Endothelial cell of hepatic sinusoid (primary cell): ENCODE data around the gene GKN1.

Experiments
- in situ Hi-C: cut with HindIII; loops from 2 replicates; pipeline ENCODE4 v1.10.0; 2017; ENCODE audit warnings: low sequenced_read_pairs

The GKN1 gene, protein sequence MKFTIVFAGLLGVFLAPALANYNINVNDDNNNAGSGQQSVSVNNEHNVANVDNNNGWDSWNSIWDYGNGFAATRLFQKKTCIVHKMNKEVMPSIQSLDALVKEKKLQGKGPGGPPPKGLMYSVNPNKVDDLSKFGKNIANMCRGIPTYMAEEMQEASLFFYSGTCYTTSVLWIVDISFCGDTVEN

GRCh38 chr2:68974251-68974650 lies at the start of gene GKN1:
GKN1 (plus strand) TSS chr2:68974636; CDS start chr2:68974678, 42 bp downstream.
- in situ Hi-C loops: no loop called here

- in situ Hi-C loops: no loop called here
Measured at GRCh38 chr2:68925295-68925896, 49.0 kb upstream of the GKN1 start.

DNA sequence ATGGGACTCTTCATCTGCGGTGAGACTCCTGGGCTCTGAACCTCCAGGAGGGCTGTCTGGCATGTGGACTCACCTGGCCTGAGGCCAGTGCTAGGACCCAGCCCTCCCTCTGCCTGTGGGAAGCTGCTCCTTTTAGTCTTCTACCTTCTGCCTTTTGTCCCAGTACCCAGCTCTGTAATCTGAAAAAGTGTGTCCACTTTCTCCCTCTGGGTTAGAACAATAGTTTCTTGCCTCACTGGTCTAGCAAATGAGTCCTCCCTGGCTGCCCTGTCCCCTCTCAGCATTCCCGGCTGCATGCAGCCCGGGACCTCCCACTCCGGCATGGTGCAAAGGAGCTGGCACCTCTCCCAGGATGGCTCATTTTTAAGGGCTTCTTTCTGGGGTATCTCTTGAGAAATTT lies 47.6 kb upstream of the GKN1 start:
- in situ Hi-C loops: no loop called here

DNA sequence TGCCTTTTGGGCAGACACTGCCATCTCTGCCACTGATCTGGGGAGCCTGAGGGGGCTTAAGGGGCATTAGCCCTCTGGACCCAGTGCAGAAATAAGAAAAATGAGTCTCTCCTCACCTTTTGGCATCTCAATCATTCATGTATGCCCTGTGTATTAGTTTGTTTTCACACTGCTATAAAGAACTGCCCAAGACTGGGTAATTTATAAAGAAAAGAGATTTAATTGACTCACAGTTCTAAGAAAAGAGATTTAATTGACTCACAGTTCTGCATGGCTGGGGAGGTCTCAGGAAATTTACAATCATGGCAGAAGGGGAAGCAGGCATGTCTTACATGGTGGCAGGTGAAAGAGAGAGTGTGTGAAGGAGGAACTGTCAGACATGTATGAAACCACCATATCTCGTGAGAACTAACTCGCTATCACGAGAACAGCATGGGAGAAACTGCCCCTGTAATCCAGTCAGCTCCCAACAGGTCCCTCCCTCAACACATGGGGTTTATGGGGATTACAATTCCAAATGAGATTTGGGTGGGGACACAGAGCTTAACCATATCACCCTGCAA lies 43.2 kb upstream of the GKN1 start:
- in situ Hi-C loops: no loop called here

DNA sequence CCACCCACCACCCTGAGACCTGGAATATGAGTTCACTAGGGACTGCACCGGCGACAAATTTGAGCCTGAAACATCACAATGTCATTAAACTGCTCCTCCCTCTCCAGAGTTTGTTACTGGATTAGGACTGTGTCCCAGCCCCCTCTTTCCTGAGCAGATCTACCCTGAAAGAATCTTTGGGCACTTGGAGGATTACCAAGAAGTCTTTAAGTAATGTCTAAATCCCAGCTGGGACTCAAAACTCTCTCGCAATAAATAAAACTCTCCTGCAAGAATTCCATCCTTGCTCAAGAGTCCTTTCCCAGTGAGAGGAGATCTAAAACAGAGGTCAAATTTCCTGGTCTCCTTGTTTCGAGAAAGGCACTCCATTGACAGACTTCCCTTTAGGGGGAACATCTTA lies 42.6 kb upstream of the GKN1 start:
- in situ Hi-C loops: no loop called here

- in situ Hi-C loops: no loop called here
Measured at GRCh38 chr2:68932402-68932801, 42.0 kb upstream of the GKN1 start.

- in situ Hi-C loops: no loop called here
Measured at GRCh38 chr2:68934021-68934420, 40.4 kb upstream of the GKN1 start.

GRCh38 chr2:68935471-68935870 lies 39.0 kb upstream of the GKN1 start:
- in situ Hi-C loops: no loop called here

DNA sequence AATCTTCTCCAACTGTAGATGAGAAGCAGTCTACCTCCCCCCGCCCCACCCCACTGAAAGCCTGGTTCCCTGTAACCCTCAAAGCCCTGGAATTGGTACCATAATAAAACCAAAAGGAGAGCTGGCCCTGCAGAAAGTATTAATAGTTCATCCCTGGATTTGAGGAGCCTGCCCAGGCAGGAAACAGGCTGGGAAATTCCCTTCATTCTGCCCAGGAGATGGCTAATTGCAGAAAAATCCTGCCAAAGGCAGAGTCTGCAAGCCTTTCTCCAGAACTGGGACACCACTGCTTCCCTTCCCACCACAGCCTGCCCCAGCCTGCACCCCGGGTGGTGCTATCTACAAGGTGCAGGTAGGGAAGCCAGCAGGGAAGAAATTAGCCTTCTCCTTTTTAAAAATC lies 38.0 kb upstream of the GKN1 start:
- in situ Hi-C loops: no loop called here

DNA sequence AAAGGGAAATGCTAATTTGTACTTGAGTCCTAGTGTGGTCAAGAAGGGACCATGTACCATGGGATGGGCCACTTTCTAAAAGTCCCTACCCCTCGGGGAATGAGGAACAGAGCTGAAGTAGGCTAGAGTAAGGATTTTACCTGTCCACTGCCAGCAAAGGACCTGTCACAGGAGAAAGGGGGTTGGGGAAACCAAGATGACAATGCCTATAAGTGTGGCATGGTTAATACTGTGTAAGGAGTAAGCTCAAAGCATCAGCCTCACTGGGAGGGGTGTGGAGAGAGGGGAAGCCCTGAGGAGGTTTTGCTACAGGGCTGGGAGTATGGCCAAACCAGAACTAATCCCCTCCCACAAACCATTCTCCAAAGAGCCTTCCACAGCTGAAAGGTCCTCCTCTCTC lies 37.5 kb upstream of the GKN1 start:
- in situ Hi-C loops: no loop called here

DNA sequence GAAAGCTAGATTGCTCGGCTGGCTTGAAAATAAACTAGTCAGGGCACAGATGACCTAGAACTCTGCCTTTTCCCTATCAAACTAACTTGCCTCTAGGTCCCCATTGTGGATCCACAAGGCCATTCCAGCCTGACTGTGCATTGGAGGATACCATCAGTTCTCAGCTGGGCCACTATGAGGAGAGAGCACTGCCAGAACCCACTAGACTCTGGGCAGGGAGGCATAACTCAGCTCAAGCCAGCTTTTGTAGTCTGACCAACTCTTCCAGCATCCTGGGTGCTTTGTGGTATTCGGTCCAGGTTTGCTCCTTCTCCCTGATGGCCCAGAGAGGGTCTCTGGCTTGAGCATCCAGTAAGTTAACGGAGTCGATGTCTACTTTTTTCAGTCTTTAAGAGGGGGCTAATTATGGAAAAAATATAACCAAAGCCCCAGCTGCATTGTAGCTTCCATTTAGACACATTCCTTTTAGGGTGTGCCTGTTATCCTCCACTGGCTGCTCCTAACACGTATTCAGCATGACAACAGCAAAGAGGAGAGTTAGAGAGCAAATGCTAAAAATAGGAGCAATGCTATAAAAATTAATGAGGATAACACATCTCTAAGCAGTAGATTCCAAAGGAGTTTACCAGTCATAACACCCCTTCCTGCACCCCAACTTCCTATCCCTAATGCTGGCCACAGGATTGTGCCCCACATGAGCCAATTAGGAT lies 36.9 kb upstream of the GKN1 start:
- in situ Hi-C loops: no loop called here

DNA sequence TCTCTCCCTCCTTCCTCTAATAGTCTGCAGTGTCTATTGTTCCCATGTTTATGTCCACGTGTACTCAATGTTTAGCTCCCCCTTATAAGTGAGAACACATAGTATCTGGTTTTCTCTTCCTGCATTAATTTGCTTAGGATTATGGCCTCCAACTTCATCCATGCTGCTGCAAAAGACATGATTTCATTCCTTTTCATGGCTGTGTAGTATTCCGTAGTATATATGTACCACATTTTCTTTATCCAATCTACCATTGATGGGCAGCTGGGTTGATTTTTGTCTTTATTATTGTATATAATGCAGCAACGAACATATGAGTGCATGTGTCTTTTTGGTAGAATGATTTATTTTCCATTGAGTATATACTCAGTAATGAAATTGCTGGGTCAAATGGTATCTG lies 35.5 kb upstream of the GKN1 start:
- in situ Hi-C loops: no loop called here

GRCh38 chr2:68939962-68940361 lies 34.5 kb upstream of the GKN1 start:
- in situ Hi-C loops: loop anchor here (5.0 kb wide), 1 partner anchor 82 kb away; no protein-coding TSS in a partner anchor

- in situ Hi-C loops: loop anchor here (5.0 kb wide), 1 partner anchor 82 kb away; no protein-coding TSS in a partner anchor
Measured at GRCh38 chr2:68940369-68940768, 34.1 kb upstream of the GKN1 start.

DNA sequence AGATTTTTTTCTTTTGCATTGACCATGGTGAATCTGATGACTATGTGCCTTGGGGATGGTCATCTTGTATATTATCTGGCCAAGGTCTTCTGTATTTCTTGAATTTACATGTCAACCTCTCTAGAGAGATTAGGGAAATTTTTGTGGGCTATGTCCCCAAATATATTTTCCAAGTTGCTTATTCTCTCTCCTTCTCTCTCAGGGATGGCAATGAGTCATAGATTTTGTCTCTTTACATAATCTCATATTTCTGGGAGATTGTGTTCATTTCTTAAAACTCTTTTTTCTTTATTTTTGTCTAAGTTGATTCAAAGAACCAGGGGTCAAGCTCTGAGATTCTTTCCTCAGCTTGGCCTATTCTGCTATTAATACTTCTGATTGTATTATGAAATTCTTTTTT lies 31.6 kb upstream of the GKN1 start:
- in situ Hi-C loops: loop anchor here (5.0 kb wide), 1 partner anchor 79 kb away; no protein-coding TSS in a partner anchor

DNA sequence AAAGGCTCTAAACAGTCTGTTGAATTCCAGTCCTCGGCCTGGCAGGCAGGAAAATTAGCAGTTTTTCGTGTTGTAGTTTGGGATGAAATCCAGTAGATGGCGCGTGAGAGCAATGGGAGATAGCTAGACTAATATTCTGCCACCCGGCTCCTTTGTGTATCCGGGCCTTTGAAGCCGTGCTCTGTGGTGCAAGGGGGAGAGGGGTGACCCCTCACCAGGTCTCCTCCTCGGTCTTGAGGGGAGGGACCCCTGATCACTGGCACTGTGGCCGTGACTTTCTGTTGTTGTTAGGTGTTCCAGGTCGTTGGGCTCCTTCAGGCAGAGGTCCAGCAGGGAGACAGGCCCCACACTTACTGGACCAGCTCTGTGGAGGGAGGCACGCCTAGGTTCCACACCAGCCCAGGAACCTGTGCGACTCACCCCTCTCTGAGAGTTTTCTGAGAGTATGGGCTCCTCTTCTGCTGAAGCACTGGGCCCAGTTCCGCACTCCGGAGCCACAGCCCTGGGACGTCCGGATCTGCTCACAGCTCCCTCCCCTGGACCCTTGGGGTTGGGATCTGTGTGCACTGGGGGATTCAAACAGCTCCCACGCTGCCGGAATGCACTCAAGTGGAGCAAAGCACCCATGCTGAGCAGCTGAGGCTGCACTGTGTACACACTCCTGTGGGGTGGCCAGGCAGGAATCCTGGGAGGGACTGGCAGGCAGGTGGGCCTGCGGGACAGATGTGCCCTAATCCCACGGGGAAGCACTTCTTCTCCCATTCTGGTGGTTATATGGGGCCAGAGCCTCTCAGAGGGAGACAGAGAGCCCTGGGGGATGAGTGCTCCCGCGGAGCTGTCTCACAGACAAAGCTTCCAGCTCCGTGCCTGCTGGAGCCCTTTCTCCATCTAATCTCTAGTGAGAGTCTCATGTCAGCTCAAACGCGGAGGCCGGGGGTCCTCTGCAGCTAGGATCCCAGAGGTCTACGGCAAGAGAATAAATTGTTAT lies 30.6 kb upstream of the GKN1 start:
- in situ Hi-C loops: loop anchor here (5.0 kb wide), 1 partner anchor 78 kb away; no protein-coding TSS in a partner anchor

- in situ Hi-C loops: no loop called here
Measured at GRCh38 chr2:68946117-68946516, 28.3 kb upstream of the GKN1 start.

DNA sequence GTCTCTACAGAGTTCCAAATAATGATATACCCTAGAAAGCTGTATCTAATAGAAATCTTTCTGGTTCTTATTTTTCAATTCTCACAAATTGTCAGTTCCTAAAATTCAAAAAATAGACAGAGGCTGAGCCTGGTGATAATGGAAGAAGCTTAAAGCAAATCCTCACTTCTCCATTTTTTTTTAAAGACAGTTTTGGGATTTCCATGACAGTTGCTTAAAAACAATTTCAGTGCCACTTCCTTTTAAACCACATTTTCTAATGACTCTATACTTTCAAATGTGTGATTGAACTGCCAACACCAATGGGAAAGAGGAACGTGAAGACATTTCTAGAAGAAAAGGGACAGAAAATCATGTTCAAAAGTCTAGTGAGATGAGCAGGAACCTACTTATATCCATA lies 25.7 kb upstream of the GKN1 start:
- in situ Hi-C loops: no loop called here

DNA sequence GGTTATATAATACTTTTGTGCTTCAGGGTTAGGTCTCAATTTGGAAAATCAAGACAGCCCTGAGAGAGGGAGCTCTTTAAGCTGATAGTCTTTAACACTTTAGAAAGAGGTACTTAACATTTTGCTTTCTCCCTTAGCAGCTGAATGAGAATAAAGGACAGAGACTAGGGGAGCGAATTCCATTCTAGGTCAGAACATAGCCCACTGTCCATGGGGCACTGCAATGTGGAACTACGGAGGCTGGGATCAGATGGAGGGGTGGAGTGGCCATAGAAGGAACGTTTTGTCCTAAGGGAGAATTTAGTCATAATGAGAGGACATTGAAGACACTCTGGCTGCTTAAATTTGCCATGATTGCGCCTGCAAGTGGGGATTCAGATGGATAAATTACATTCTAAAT lies 22.5 kb upstream of the GKN1 start:
- in situ Hi-C loops: no loop called here

- in situ Hi-C loops: no loop called here
Measured at GRCh38 chr2:68952887-68953521, 21.4 kb upstream of the GKN1 start, which contains the start of gene GKN2. GKN2 (minus strand) TSS chr2:68952893; CDS start chr2:68952861, 32 bp downstream.
